Erythroblast (primary cell): Measurements from ENCODE around the gene FNIP1.
A peak's percentile ranks its signal among the peaks of the same experiment; 100 is the strongest.
"Not testable (repeated sequence)": the region's sequence is repeated elsewhere in the genome, so short reads cannot be mapped to it uniquely, and the experiment has no call there.

Source experiments
- DNase-seq, 2 experiments: peaks; one replicate each; lab custom pipeline; 2025; lab: John Stamatoyannopoulos, UW
- GATA1 ChIP-seq: IDR thresholded peaks from 2 replicates; pipeline ENCODE4 v1.6.1; 2011; ENCODE audit warnings: low read depth, mild to moderate bottlenecking, control low read depth, low read length, moderate library complexity
- POLR2A ChIP-seq: IDR thresholded peaks from 2 replicates; pipeline ENCODE4 v1.6.1; 2011; ENCODE audit warnings: mild to moderate bottlenecking, low read length

Gene FNIP1

GRCh38 chr5:131754363-131754762, 42.5 kb downstream of the FNIP1 start:
- no peak for DNase-seq
- TF ChIP-seq POLR2A: no peak
- TF ChIP-seq GATA1: no peak

- no peak for DNase-seq
- TF ChIP-seq GATA1 (no peak), POLR2A (no peak)
These were observed 45.3 kb downstream of the FNIP1 start for GRCh38 chr5:131751506-131751905.

- DNase-seq: peak in 1 of 2 experiments; percentile 16
- TF ChIP-seq POLR2A: no peak
- no peak for TF ChIP-seq GATA1
These were observed 46.9 kb downstream of the FNIP1 start for GRCh38 chr5:131749723-131750470.

GRCh38 chr5:131749138-131749537, 47.7 kb downstream of the FNIP1 start:
- peak; percentile 28 to 60 for DNase-seq
- no peak for TF ChIP-seq GATA1
- no peak for TF ChIP-seq POLR2A

GRCh38 chr5:131747180-131748105, 49.4 kb downstream of the FNIP1 start:
- TF ChIP-seq POLR2A (peak; percentile 63), GATA1 (no peak)
- peak; percentile 85 to 91 for DNase-seq

- peak in 1 of 2 experiments; percentile 39 for DNase-seq
- no peak for TF ChIP-seq GATA1
- no peak for TF ChIP-seq POLR2A
These were observed 50.4 kb downstream of the FNIP1 start for GRCh38 chr5:131746423-131746822.

- DNase-seq: peak; percentile 45 to 56
- no peak for TF ChIP-seq GATA1
- no peak for TF ChIP-seq POLR2A
These were observed 51.1 kb downstream of the FNIP1 start for GRCh38 chr5:131745703-131746102.

GRCh38 chr5:131745155-131745554, 51.7 kb downstream of the FNIP1 start:
- DNase-seq: peak in 1 of 2 experiments; percentile 28
- TF ChIP-seq GATA1: no peak
- no peak for TF ChIP-seq POLR2A

- TF ChIP-seq POLR2A (no peak), GATA1 (no peak)
- DNase-seq: no peak
These were observed 56.3 kb downstream of the FNIP1 start for GRCh38 chr5:131740477-131740876.

- TF ChIP-seq GATA1 (no peak), POLR2A (no peak)
- DNase-seq: no peak
These were observed 61.4 kb downstream of the FNIP1 start for GRCh38 chr5:131735393-131735792.

GRCh38 chr5:131734939-131735338, 61.9 kb downstream of the FNIP1 start:
- DNase-seq: not testable (repeated sequence)

GRCh38 chr5:131729292-131729691, 67.5 kb downstream of the FNIP1 start:
- not testable (repeated sequence) for DNase-seq

- DNase-seq: not testable (repeated sequence)
These were observed 72.7 kb downstream of the FNIP1 start for GRCh38 chr5:131724089-131724488.

GRCh38 chr5:131720714-131721113, 76.1 kb downstream of the FNIP1 start:
- TF ChIP-seq GATA1: no peak
- TF ChIP-seq POLR2A: no peak
- no peak for DNase-seq

- DNase-seq: no peak
- TF ChIP-seq GATA1: no peak
- no peak for TF ChIP-seq POLR2A
These were observed 77.3 kb downstream of the FNIP1 start for GRCh38 chr5:131719564-131719963.
